ENCODE results near the gene MAP3K12.
"Not testable (repeated sequence)": the region's sequence is repeated elsewhere in the genome, so short reads cannot be mapped to it uniquely, and the experiment has no call there.

MAP3K12 gene

GRCh38 chr12:53466640-53467039, 32.6 kb downstream of the MAP3K12 start:
- no peak for DNase-seq

- DNase-seq: peak in 1 of 4 experiments; percentile 23
Observed at GRCh38 chr12:53465679-53466078, 33.6 kb downstream of the MAP3K12 start.

GRCh38 chr12:53464685-53465418, 34.4 kb downstream of the MAP3K12 start:
- no peak for DNase-seq

- DNase-seq: no peak
Observed at GRCh38 chr12:53463802-53464560, 35.3 kb downstream of the MAP3K12 start.

- no peak for DNase-seq
Observed at GRCh38 chr12:53462935-53463334, 36.3 kb downstream of the MAP3K12 start.

- DNase-seq: no peak
Observed at GRCh38 chr12:53461591-53461990, 37.7 kb downstream of the MAP3K12 start.

GRCh38 chr12:53461059-53461458, 38.2 kb downstream of the MAP3K12 start:
- DNase-seq: no peak

- no peak for DNase-seq
Observed at GRCh38 chr12:53459097-53459496, 40.2 kb downstream of the MAP3K12 start.

- DNase-seq: no peak
Observed at GRCh38 chr12:53456654-53457366, 42.4 kb downstream of the MAP3K12 start.

GRCh38 chr12:53454707-53455106, 44.6 kb downstream of the MAP3K12 start:
- no peak for DNase-seq

- no peak for DNase-seq
Observed at GRCh38 chr12:53453953-53454640, 45.2 kb downstream of the MAP3K12 start.

- DNase-seq: peak; percentile 76 to 92 (median 84)
Observed at GRCh38 chr12:53452159-53453077, 46.8 kb downstream of the MAP3K12 start.

GRCh38 chr12:53451661-53452158, 47.5 kb downstream of the MAP3K12 start, which contains the start of gene PCBP2:
Gene PCBP2, plus strand, starts transcription at chr12:53452102. Its CDS starts 2,699 bp downstream, at chr12:53454801.
- DNase-seq: peak; percentile 99 to 100 (median 99)

- DNase-seq: no peak
Observed at GRCh38 chr12:53450936-53451335, 48.3 kb downstream of the MAP3K12 start.

GRCh38 chr12:53444593-53445325, 54.5 kb downstream of the MAP3K12 start:
- DNase-seq: not testable (repeated sequence)

- no peak for DNase-seq
Observed at GRCh38 chr12:53443955-53444354, 55.3 kb downstream of the MAP3K12 start.

GRCh38 chr12:53441040-53441833, 58.0 kb downstream of the MAP3K12 start, which contains the start of gene PRR13:
Gene PRR13, plus strand, starts transcription at chr12:53441734. Its CDS starts 981 bp downstream, at chr12:53442715.
- peak; percentile 99 to 100 (median 100) for DNase-seq

GRCh38 chr12:53439582-53439981, 59.7 kb downstream of the MAP3K12 start:
- not testable (repeated sequence) for DNase-seq

GRCh38 chr12:53435326-53435725, 63.9 kb downstream of the MAP3K12 start:
- peak in 2 of 4 experiments; percentile 32 to 33 for DNase-seq
